GM11168 (cell line): Measurements from ENCODE around the gene GMPS.
"Not testable (repeated sequence)": the region's sequence is repeated elsewhere in the genome, so short reads cannot be mapped to it uniquely, and the experiment has no call there.

Source experiments
- in situ Hi-C: fragments of 300-500 bp; cut with MboI; formaldehyde crosslinking; loops from one replicate; pipeline ENCODE4 v1.12.0; 2022; ENCODE audit warnings: low sequenced_read_pairs; ENCODE audit not compliant: unreplicated experiment

Gene GMPS

DNA sequence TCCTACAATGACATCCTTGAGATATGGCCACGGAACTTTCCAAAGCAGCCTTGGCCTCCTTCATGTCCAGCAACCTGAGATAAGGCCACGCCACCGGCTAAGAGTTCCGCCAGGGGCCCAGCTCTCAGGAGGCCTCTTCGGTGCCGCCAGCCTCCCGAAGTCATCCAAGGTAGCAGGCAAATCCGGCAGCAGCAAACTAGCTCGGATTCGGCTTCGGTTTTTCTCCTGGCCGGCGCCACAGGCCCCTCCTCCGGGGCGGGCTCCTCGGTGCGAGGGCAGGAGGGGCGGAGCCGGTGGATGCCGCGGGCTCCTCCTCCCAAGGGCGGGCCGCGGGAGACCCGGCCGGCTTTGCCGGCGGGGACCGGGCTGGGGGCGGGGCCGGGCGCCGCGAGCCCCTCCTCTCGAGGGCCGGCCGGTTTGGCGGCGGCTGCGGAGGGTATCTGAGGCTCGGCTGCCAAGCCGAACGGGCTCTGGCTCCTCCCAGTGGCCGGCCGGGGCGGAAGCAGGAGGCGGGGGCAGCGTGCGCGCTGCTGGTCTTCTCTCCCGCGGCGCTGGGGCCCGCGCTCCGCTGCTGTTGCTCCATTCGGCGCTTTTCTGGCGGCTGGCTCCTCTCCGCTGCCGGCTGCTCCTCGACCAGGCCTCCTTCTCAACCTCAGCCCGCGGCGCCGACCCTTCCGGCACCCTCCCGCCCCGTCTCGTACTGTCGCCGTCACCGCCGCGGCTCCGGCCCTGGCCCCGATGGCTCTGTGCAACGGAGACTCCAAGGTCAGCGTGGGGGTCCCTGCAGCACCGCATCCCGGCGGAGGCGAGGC is at the start of gene GMPS:
GMPS (plus strand) TSS at position 518 of the 812 bp plus-strand sequence; CDS start at position 739, 221 bp downstream.
- in situ Hi-C loops: no loop called here

- in situ Hi-C loops: not testable (repeated sequence)
Measured at GRCh38 chr3:155828490-155829098, 41.9 kb upstream of the GMPS start.

GRCh38 chr3:155835341-155836071 is 34.9 kb upstream of the GMPS start:
- in situ Hi-C loops: no loop called here

DNA sequence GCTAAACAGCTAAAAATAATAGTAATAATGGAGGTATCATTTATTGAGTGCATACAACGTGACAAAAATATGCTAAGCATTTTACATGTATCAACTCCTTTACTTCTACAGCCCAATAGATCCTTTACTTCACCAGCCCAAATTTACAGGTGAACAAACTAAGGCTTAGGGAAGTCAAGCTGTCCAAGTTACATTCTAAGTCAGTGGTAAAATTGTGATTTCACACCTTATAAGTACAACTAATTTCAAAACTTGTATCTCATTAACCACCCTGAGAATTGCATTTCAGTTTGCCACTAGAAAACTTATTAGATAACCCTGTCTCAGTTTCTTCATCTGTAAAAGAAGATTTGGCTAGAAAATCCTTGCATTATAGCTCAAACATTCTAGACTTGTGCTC is 26.9 kb upstream of the GMPS start:
- in situ Hi-C loops: no loop called here

- in situ Hi-C loops: no loop called here
Measured at GRCh38 chr3:155846119-155846518, 24.3 kb upstream of the GMPS start.

DNA sequence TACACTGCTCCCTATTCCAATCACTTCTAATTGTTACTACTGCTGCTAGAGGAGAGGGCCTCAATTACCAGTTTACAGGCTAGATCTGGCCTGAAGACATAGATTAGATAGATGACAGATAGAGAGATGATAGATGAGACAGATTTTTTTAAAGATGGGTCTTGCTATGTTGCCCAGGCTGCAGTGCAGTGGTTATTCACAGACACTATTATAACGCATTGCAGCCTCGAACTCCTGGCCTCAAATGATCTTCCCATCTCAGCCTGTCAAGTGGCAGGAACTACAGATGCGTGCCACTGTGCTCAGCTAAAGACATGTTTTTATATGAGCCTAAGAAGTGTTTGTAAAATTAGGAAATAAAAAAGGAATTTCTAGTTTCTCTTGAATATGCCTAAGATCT is 22.5 kb upstream of the GMPS start:
- in situ Hi-C loops: no loop called here

- in situ Hi-C loops: not testable (repeated sequence)
Measured at GRCh38 chr3:155849404-155849803, 21.0 kb upstream of the GMPS start.

DNA sequence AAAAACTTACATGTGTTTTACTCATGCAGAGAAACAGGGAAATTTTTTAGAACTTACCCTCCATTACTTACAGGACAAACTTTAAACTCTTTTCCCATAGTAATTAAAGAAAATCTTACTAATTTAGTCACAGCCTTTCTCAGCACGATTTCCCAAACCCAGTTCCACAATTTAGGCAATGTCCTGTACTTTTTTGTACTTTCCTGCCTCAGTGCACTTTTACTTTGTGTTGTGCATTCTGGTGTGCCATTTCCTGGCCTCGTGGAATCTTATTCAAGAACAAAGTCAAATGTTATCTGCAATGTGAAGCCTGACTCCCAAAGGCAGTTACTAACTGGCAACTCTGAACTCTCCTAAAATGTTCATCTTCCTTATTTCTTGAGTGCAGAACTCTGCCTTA is 18.1 kb upstream of the GMPS start:
- in situ Hi-C loops: no loop called here

DNA sequence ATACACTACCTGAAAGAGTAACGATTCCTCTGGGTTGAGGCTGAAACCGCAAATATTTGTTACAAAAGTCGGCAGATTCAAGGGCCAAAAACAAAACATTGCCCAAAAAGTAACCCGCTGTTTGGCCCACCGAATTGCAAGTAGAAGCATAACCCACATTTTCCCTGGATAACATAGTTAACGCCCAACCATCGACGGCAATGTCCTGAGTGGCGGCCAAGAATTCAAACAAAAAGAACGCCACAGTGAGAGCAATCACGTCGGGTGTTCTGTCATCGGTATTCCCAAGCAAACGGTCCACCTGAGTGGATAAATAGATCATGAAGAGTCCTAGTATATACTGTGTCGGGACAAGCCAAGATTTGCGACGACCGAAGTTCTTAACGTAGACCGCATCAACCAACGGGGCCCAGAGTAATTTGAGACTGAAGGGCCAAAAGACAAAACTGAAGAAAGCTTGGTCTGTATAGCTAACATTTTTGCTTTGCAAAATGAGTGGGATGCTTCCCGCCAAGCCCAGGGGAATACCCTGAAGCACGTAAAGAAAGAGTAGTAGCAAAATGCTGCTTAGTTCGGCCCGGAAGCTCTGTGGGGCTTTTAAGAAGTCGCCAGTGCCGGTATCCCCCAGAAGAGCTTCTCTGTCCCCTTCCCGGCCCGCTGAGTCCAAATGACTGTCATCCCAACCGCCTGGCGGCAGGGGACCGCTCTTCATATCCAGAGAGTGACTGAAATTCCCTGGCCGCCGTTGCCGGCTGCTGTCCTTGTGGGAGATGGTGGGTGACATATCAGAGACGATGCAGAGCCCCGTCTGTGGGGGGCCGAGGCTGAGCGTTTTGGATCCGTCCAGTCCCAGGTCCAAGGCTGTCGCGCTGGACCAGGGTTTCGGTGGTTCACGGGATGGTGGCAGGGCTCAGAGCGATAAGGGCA is 17.0 kb upstream of the GMPS start:
- in situ Hi-C loops: no loop called here

- in situ Hi-C loops: no loop called here
Measured at GRCh38 chr3:155854141-155854940, 16.1 kb upstream of the GMPS start, which contains the start of gene SLC33A1. SLC33A1 (minus strand) TSS chr3:155854427; CDS start chr3:155853997, 430 bp downstream.

DNA sequence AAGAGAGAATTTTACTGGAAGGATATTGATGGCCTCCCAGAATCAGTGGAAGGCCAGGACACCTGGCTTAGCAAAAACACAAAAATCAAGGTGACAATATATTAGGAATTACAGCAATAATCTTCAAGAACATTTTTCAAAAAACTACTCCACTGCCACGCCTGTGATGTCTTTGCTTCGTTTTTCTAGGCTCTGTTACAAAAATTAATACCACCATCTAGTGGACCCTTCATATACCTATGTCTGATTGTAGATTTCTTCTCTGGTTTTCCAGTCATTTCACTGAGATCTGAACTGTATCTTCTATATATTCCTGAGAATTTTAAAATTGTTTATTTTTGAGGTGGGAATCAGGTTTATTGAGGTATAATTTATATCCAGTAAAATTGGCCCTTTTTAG is 10.6 kb upstream of the GMPS start:
- in situ Hi-C loops: no loop called here

DNA sequence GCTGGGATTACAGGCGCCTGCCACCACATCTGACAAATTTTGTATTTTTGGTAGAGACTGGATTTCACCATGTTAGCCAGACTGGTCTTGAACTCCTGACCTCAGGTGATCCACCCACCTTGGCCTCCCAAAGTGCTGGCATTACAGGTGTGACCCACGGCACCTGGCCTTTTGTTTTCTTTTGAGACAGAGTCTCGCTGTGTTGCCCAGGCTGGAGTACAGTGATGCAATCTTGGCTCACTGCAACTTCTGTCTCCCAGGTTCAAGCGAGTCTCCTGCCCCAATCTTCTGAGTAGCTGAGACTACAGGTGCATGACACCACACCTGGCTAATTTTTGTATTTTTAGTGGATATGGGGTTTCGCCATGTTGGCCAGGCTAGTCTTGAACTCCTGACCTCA is 10.0 kb upstream of the GMPS start:
- in situ Hi-C loops: not testable (repeated sequence)

- in situ Hi-C loops: no loop called here
Measured at GRCh38 chr3:155861476-155862183, 8.8 kb upstream of the GMPS start.

DNA sequence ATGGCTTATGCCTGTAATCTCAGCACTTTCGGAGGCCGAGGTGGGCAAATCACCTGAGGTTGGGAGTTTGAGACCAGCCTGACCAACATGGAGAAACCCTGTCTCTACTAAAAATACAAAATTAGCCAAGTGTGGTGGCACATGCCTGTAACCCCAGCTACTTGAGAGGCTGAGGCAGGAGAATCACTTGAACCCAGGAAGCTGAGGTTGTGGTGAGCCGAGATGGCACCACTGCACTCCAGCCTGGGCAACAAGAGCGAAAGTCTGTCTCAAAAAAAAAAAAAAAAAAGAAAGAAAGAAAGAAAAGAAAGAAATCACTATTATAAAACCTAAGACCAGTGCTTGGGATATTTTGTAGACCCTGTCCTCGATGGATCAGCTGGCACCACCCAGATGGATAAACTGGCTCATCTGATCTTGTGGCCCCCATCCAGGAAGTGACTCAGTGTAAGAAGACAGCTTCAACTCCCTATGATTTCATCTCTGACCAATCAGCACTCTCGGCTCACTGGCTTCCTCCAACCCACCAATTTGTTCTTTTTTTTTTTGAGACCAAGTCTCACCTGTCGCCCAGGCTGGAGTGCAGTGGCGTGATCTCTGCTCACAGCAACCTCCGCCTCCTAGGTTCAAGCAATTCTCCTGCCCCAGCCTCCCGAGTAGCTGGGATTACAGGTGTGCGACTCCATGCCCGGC is 8.0 kb upstream of the GMPS start:
- in situ Hi-C loops: not testable (repeated sequence)

- in situ Hi-C loops: no loop called here
Measured at GRCh38 chr3:155863072-155863784, 7.2 kb upstream of the GMPS start.

DNA sequence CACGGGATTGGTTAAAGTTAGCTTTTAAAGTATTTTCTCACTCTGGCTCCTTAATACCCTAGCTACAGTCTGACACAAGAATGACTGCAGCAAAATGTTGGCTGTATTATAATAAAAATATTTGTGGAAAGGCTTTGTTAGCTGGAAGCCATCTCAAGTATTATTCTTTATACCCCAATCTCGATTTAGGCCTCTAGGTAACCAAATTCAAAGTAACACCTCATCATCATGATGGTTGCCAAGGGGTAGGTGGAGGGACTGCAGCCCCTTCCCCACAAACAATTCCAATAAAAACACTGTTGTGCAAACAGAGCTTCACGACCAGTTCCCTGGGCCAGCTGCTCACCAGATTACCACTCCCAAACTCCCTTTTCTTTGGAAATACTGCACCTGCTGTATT is 759 bp upstream of the GMPS start:
- in situ Hi-C loops: no loop called here

DNA sequence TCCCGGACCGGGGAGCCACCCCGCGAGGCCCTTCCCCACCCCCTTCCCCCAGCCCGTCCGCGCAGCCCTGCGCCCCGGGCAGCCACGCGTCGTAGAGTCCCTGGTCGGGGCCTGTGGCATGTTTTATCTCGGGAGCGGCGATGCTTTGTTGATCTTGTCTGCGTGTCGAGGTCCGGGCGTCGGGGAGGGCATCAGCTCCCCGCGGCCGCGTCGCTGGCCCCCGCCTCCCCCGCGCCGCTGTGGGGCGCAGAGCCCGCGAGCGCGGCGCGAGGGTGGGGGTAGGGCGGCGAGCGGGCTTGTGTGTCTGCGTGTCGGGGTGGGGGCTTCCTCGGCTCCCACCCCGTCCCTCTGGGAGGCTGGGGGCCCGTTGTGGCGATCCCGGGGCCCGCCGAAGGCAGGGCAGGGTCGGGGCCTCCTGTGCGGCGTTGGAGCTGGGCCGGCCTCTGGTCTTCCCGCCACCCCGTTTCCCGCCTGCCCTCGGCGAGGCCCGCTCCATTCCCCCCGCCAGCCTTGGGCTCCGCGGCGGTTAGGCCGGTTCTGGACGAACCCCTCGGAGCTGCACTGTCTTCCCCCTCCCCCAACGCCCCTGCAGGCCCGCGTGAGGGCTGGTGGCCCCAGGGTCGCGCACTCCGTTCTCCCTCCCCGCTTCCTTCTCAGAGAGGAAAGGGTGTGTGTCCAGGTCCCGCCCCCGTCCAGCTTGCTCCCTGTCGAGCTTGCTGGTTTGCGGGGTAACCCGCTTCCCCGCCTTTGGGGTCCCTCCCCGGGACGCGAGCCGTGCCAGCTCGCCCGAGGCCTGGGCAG is 695 bp downstream of the GMPS start:
- in situ Hi-C loops: no loop called here
